Measurements from ENCODE around the gene JPH2.

The JPH2 gene

GRCh38 chr20:44187772-44188709, 1.1 kb upstream of the JPH2 start:
- DNase-seq (ENCODE audit: low read depth in 2 of 3, low spot score in 1 of 3) = no peak

DNA sequence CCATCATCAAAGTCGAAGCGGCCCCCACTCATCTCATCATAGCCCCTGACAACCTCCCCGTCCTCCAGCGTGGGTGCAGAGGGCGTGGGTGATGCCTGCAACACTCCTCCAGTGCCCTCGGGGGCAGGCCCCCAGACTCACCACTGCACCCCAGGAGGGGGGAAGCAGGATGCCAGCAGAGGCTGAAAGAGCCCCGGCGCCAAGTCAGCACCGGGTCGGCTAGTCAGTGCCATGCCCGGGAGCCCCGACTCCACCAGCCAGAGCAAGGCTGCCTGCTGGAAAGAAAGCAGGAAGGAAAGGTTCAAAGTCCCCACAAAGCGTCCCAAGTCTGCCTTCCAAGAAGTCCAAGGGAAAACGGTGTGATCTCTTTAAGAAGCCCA, 324 bp downstream of the JPH2 start:
- DNase-seq (ENCODE audit: low read depth in 2 of 3, low spot score in 1 of 3) = no peak

DNA sequence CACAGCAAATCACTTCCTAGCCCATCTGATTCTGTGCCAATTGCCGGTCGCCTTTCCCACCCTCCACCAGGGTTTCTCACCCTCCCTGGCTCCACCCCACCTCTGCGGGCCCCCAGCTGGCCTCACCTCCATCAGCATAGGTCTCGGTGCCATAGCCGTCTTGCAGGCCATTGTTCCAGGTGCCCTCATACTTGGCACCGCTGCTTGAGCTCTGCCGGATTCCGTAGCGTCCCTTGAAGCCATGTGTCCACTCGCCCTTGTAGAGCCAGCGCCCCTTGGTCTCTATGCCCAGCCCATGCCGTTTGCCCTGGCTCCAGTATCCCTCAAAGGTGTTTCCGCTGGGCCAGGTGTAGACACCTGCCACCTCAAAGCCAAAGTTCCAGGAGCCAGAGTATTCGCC, 787 bp downstream of the JPH2 start:
- DNase-seq (ENCODE audit: low read depth in 2 of 3, low spot score in 1 of 3) = no peak

DNA sequence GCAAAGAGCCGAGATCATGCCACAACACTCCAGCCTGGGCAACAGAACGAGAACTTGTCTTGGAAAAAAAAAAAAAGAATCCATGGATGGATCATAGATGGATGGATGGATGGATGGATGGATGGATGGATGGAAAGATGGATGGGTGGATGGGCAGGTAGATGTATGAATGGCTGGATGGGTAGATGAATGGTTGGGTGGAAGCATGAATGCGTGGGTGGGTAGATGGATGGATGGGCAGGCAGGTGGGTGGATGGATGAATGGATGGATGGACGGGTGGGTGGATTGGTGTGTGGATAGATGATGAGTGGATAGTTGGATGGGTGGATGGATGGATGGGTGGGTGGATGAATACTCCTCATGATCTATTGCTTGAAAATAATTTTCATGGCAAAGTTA, 1.4 kb downstream of the JPH2 start:
- no peak for DNase-seq (ENCODE audit: low read depth in 2 of 3, low spot score in 1 of 3)

GRCh38 chr20:44183282-44183681, 3.7 kb downstream of the JPH2 start:
- no peak for DNase-seq (ENCODE audit: low read depth in 2 of 3, low spot score in 1 of 3)

DNA sequence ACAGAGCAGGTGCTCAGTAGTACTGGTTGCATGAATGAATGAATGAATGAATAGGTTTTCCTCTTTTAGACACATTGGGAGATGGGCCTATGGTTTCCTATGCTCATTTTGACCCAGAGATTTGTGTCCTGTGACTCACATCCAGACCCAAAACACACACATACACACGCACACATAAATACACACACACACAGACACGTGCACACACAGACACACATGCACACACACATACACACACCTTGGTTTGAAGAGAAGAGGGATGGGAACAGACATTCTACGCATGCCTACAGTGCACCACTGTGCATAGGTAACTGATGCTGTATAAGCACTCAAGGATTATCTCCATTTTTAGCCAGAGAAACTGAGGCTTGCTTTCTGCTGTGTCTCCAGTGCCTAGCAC, 4.1 kb downstream of the JPH2 start:
- no peak for DNase-seq (ENCODE audit: low read depth in 2 of 3, low spot score in 1 of 3)

DNA sequence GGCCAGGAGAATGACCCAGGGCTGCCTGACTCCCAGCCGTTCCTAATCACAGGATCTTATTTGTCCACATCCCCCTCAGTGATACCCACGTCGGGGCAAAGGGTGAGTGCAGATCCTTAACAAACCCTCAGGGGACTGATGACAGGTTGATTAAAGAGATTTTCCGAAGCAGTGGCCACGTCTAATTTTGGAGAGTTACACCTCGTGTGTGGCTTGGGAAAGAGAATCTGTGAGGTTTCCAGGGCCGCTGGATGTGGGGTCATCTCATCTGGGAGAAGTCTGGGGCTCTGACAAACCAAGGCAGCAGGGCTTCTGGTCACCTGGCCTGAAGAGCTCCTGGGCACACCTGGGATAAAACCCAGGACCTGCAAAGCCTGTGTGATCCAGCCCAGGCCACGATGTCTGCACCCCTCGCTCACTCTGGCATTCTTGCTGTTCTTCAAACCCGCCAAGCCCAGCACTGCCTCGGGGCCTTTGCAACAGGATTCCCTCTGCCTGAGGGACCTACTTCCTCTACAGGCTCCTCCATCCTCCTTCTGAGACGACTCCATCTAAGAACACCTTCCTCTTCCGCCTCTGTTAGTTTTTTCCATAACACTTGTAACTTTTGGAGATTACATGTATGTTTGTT, 4.7 kb downstream of the JPH2 start:
- DNase-seq (ENCODE audit: low read depth in 2 of 3, low spot score in 1 of 3) = no peak

GRCh38 chr20:44181611-44182010, 5.4 kb downstream of the JPH2 start:
- no peak for DNase-seq (ENCODE audit: low read depth in 2 of 3, low spot score in 1 of 3)

DNA sequence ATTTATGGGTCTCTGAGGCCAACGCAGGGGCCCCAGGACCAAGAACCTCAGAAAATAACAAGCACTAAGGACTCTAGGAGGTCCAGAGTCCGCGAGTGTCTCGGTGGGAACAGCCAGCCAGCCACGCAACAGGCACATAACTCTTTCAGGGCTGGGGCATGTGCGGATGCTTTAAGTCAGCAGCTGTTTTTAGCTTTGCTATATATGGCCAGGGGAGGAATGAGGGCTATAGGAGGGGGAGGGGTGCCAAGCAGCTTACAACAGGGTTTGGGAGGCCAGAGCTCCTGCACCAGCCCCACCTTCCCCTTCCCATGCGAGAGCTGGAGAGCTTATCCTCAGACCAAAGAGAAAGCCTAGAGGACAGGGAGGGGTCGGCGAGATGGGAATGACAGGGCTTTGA, 6.2 kb downstream of the JPH2 start:
- DNase-seq (ENCODE audit: low read depth in 2 of 3, low spot score in 1 of 3) = no peak

DNA sequence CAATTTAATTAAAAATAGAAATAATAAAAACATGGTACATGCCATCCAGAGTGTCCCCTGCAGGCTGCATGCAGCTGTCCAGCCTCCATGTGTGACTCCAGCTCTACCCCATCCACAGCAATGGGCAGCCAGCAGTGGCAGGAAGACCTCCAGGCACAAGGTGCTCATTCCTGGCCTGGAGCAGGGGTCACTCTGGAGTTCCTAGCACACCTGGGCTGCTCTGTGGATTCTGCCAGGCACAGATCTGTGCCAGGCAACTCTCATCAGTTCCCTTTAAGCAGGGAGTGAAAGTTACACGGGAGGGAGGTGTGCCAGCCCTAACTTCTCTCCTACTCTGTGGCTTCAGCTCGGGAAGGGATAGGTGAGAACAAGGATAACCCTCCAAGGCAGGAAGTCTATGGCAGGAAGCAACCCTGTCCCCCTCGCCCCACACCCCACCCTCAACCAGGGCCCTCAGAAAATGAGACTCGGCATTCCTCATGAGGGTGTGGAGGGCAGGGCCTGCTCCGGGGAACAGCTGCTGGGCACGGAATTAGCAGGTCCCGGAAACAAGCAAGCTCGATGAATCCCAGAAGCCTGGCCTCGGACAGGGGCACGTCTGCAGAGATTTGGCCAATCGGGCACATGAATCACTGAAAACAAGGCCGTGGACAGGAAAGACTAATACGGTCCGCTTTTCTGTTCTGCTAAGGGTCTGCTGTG, 10.0 kb downstream of the JPH2 start:
- no peak for DNase-seq (ENCODE audit: low read depth in 2 of 3, low spot score in 1 of 3)

DNA sequence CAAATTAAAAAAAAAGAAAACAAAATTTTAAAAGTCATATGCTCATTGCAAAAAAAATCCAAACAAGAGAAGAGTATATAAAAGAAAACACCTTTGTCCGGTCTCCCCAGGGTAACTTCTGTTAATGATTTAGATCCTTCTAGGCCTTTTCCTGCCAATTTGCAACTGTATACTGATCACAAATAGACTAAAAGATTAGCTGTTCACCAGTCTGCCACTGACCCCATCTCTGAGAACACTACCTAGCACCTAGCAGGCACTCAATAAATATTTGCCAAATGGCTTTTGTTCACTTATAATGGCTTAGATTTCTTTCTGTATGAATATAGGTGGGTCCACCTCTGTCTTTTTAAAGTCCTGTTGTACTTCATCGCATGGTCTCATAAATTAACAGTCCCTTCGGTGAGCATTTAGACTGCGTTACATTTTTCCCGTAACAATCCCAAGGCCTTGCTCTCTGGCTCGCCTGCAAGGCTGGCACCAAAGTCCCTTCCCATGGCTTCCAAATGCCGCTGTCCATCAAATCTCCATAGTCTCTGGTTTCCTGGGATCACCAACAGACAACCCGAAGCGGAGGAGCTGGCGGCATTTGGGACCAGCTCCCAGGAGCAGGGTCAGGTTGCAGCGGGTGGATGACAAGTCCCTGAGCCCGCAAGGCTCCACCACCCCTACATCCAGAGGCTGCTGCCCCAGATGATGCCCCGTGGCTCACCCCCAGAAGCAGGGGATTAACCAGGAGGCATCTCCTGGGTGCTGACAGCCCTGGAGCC, 11.8 kb downstream of the JPH2 start:
- no peak for DNase-seq (ENCODE audit: low read depth in 2 of 3, low spot score in 1 of 3)

- DNase-seq (ENCODE audit: low read depth in 2 of 3, low spot score in 1 of 3) = no peak
Measured at GRCh38 chr20:44173846-44174245, 13.1 kb downstream of the JPH2 start.

- DNase-seq (ENCODE audit: low read depth in 2 of 3, low spot score in 1 of 3) = no peak
Measured at GRCh38 chr20:44173116-44173515, 13.9 kb downstream of the JPH2 start.

DNA sequence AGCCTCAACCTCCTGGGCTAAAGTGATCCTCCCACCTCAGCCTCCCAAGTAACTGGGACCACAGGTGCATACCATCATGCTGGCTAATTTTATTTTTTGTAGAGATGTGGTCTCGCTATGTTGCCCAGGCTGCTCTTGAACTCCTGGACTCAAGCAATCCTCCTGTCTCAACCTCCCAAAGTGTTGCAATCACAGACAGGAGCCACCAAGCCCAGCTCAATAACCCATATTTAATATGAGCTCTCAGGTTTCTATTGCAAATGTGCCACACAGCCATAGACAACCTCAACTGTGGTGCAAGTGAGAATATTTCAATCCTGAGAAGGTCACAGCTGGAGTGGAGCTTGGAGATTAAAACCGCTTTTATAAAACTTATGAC, 14.4 kb downstream of the JPH2 start:
- no peak for DNase-seq (ENCODE audit: low read depth in 2 of 3, low spot score in 1 of 3)

DNA sequence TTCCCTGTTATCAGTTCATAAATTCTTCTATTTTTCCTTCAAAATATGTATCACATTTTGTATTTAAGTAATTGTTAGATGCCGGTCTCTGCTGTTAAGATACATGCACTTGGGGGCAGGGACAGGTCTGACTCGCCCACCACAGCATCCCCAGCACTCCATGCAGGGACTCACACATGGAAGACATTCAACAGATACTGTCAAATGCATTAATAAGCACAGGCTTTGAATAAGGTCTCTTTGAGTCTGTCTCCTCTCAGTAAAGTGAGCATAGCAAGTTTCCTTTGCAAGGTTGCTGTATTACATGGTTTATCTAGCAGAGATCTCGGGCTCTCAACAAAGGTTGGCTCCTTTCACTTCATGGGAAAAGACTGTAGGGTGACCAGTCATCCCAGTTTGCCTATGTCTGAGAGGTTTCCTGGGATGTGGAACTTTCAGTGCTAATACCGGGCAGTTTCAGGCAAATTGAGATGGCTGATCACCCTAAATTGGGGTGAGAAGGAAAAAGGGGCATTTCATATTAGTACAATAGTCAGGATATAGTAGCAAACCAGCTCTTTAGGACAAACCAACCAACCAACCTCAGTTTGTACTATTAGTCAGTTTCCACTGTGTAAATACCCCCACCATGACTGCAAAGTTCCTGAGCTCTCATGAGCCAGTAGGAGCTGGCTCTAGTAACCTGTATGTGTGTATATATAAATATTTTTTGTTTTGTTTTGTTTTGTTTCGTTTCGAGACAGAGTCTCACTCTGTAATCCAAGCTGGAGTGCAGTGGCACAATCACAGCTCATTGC, 15.0 kb downstream of the JPH2 start:
- DNase-seq (ENCODE audit: low read depth in 2 of 3, low spot score in 1 of 3) = no peak

DNA sequence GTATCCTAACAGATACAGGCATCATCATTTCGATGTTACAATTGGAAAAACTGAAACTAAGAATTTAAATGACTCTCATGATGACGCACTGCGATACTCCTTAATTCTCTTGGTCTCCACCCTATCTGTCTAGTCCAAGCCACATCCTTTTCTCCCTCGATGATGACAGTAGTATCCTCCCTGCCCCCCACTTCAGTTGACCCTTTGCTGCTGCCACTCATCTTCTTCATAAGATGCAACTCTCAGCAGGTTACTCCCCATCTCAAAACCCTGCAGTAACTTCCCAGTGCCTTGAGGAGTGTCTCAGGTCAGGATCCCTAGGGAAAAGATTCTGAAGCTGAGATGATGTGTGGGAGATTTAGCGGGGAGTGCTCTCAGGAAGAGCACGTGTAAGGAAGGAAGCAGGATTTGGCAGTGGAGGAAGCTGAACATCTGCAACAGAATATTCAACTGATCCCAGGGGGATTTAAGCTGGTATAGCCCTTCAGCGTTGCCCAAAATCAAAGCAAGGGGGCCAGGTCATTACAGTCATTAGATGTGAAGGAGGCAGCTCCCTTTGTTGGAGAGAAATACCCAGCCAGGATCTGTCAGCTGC, 16.1 kb downstream of the JPH2 start:
- DNase-seq (ENCODE audit: low read depth in 2 of 3, low spot score in 1 of 3) = no peak

DNA sequence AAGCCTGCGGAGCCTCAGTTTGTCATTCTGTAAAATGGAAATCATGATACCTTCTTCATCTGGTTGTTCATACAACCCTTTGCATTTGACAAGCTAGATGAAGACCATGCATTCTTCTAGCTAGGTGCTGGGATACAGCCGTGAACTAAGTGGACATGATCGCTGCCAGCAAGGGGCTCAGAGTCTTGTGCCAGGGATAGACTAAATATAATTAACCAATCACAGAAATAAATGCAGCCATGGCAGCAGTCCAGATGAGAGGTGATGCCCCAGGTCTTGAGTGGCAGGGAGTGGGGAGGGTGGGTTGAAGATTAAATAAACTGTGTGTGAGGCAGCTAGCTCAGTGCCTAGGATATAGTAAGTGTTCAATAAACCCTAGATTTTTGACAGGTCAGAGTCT, 19.3 kb downstream of the JPH2 start:
- DNase-seq (ENCODE audit: low read depth in 2 of 3, low spot score in 1 of 3) = no peak

DNA sequence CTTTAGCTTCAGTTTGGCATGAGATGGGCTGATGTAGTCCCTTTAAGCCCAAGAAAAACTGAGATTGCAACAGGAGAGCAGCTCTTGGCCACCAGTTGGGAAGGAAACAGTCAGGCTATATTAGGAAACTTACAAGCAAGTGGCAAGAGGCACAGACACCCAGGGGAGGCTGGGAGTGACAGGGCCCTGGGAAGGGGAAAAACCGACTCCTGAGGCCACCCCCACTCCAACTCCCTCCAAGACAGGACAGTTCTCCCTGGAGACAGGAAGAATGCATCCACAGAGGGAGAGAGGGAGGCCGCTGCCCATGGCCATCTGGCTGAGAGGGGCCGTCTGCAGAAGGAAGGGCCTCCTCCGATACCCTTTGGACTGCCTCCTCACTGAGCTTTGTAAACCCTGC, 20.5 kb downstream of the JPH2 start:
- no peak for DNase-seq (ENCODE audit: low read depth in 2 of 3, low spot score in 1 of 3)

DNA sequence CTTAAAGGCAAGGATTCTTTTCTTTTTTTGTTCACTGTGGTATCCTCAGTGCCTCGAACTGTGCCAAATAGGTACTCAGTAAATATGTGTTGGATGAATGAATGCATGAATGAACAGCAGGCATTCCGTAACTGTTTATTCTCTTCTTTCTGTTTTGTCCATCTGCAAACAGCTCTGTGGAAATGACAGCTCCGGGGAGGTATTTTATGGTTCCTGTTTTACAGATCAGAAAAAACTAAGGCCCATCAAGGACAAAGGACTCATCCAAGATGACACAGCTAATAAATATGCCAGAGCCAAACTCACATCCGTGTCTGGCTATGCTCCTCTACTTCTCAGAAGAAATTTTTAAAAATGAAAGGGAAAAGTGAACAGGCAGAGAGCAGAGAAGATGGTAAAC, 21.0 kb downstream of the JPH2 start:
- DNase-seq (ENCODE audit: low read depth in 2 of 3, low spot score in 1 of 3) = no peak

- no peak for DNase-seq (ENCODE audit: low read depth in 2 of 3, low spot score in 1 of 3)
Measured at GRCh38 chr20:44160133-44160532, 26.9 kb downstream of the JPH2 start.

All from stimulated activated CD4-positive, alpha-beta T cell treated with anti-CD3 and anti-CD28 coated beads, Interleukin-12 subunit alpha, Interleukin-12 subunit beta, amount 100 ng/mL, for 48 hours (primary cell).